ENCODE results near the gene FOXI1.
A peak's percentile ranks its signal among the peaks of the same experiment; 100 is the strongest.

FOXI1 gene

DNA sequence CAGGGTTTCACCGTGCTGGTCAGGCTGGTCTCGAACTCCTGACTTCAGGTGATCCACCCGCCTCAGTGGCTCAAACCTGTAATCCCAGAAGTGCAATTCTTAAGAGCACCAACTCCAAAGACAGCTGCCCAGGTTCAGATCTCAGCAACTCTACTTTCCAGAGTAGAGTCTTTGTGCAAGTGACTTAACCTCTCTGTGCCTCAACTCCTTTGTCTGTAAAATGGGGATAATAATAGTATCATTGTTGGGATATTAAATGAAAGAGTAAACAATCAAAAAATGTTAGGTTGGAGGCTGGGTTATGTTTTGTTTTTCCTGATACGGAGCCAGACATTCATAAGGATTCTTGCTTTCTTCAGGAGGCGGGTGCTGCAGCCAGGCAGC lies 45.0 kb downstream of the FOXI1 start:
- no peak for DNase-seq (ENCODE audit: low spot score)

DNA sequence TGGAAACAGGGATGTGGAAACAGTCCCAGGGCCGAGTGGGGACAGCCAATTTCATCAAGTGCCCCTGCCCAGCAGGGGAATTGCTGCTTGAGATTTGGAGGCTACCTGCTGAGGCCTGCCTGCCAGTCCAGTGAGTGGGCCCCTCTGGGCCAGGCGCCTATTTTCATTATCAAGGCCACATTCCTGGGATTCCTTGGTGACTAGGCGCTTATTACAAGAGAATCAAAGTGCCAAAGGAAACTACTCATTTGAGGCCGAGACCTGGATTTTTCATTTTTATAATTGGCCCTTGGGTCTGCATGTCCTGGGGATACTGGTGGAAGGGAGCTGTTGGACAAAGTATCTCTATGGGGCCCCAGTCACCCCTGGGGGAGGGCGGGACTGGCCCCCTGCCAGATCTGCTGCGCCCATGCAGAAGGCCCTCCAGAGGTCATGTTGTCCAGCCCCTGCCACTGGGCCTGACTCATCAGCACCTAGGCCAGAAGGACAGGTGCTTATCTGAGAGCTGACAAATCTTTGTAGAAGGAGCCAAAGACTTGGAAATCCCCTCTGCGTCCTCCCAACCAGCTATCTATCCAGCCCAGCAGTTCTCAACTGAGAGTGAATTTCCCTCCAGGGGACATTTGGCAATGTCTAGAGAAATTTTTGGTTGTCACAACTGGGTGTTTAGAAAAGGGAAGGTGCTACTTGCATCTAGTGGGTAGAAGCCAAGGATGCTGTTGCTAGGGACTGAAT lies 45.6 kb downstream of the FOXI1 start:
- DNase-seq (ENCODE audit: low spot score): no peak

DNA sequence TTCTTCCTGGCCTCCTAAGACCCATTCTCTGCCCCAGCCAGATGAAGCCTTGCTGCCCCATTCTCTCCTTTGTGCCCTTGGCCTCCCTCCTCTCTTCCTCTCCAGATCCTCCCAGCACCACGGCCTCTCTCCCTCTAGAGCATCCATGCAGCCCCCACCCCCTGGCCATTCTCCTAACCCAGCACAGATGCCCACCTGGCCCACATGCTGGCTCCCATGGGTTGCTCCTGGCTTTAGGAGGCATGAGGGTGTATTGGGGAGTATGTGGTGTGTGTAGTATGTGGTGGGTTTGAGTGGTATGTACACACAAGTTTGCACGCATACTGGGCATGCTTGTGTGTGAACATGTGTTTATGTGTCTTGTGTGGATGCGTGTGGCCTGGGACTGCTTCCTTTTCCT lies 47.1 kb downstream of the FOXI1 start:
- no peak for DNase-seq (ENCODE audit: low spot score)

DNA sequence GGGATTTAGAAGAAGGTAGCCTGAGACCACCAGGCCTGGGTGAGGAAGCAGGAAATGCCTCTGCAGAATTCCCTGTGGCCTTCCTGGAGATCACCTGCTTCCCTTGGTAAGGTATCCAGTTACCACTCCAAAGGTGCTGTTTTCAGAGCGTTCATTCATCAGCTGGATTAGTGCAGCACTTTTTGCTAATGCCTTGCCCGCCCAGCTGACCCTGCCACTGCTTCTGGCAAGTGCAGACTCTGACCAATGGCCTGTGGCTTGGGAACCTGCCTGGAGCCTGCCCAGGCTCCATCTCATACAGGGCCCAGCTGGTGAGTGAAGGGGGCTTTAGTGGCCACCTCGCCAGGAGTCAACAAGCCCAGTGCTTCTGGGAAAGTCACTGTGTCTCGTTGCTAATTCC lies 48.6 kb downstream of the FOXI1 start:
- no peak for DNase-seq (ENCODE audit: low spot score)

DNA sequence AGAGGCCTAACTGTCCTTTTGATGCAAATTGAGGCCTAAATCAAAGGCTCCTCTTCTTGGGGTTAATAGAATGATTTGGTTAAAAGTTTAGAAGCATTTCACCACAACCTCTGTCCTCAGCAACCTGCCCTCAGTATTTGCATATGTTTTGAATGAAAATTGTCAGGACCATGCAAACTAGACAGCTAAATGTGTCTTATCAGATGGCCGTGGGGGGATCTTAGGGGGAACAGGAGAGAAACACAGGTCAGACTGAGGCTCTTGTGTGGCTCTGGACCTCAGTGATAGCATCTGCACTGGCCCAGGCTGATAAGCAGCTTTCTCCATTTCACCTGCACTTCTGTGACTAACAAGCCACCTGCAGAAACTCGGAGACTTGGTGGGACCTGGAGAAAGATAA lies 49.0 kb downstream of the FOXI1 start:
- peak; percentile 74 for DNase-seq (ENCODE audit: low spot score)

DNA sequence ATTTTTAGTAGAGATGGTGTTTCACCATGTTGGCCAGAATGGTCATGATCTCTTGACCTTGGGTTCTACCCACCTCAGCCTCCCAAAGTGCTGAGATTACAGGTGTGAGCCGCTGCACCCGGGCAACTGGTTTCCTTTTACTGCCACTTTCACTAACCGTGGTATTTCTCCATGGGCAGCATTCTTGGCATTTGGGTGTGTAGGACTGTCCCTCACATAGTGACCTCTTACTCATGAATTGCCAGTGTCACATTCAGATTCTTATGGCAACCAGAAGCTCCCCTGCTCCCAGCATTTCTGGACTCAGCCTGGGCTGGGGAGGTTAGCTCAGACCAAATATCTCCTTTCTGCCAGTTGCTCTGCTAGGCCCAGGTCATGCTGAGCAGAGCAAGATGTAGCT lies 50.1 kb downstream of the FOXI1 start:
- DNase-seq (ENCODE audit: low spot score): no peak

DNA sequence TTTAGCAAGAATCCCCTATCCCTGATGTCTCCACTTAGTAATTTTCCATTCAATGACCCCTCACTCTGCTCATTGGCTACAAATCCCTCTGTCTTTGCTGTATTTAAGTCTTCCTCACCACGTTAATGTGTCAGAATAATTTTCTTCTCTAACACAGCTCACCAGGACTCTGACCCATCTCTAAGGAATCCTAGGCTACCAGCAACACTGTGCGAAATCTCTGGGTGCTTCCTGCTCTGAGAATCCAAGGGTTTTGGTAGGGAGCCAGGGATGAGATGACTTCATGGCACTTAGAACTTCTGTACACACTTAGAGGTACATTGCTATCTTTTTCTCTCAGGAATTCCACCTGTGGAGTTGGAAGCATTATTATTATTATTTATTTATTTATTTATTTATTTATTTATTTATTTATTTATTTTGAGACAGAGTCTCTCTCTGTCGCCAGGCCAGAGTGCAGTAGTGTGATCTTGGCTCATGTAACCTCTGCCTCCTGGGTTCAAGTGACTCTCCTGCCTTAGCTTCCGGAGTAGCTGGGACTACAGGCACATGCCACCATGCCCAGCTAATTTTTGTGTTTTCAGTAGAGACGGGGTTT lies 53.5 kb downstream of the FOXI1 start:
- DNase-seq (ENCODE audit: low spot score): no peak

Measured in SK-N-DZ (cell line).